Loucy (cell line): ENCODE data around the gene COL5A1.

ENCODE experiments used
- H2AFZ ChIP-seq: fragments of 200-600 bp; sonication (generic); 2 replicates; pipeline ENCODE4 v1.6.0; 2016; ENCODE audit warnings: antibody characterized with exemption, mild to moderate bottlenecking, low read length, moderate library complexity
- H3F3A ChIP-seq: fragments of 200-600 bp; 2 replicates; pipeline ENCODE4 v1.6.0; 2016; ENCODE audit warnings: antibody characterized with exemption, low read depth, mild to moderate bottlenecking
- H3K27me3 ChIP-seq: fragments of 200-600 bp; sonication (generic); 2 replicates; pipeline ENCODE4 v1.6.1; 2014; ENCODE audit warnings: low read length, mild to moderate bottlenecking; ENCODE audit not compliant: insufficient read depth, poor library complexity, severe bottlenecking
- H3K36me3 ChIP-seq: fragments of 200-600 bp; sonication (generic); 2 replicates; pipeline ENCODE4 v1.6.1; 2016; ENCODE audit warnings: low read length; ENCODE audit not compliant: insufficient read depth
- H3K4me1 ChIP-seq: fragments of 200-600 bp; sonication (generic); 2 replicates; pipeline ENCODE4 v1.5.1; 2014; ENCODE audit warnings: low read length, mild to moderate bottlenecking; ENCODE audit not compliant: insufficient read depth, poor library complexity, severe bottlenecking
- H3K4me2 ChIP-seq: fragments of 200-600 bp; sonication (generic); 2 replicates; pipeline ENCODE4 v1.6.0; 2014; ENCODE audit warnings: antibody characterized with exemption, low read length, low read depth, mild to moderate bottlenecking; ENCODE audit not compliant: poor library complexity, severe bottlenecking
- H3K4me3 ChIP-seq: fragments of 200-600 bp; sonication (generic); 2 replicates; pipeline ENCODE4 v1.5.1; 2014; ENCODE audit warnings: low read length, mild to moderate bottlenecking, mixed read lengths; ENCODE audit not compliant: poor library complexity, severe bottlenecking
- H3K79me2 ChIP-seq: fragments of 200-600 bp; sonication (generic); 2 replicates; pipeline ENCODE4 v1.6.1; 2014; ENCODE audit warnings: low read length; ENCODE audit not compliant: insufficient read depth
- H3K9ac ChIP-seq: fragments of 200-600 bp; sonication (generic); 2 replicates; pipeline ENCODE4 v1.6.0; 2014; ENCODE audit warnings: mild to moderate bottlenecking, low read depth, low read length, moderate library complexity; ENCODE audit not compliant: poor library complexity, severe bottlenecking
- H3K9me2 ChIP-seq: fragments of 200-600 bp; sonication (generic); replicated peaks from 2 replicates; pipeline ENCODE4 v1.6.1; 2016; ENCODE audit warnings: low read depth, low read length, mixed read lengths
- H3K9me3 ChIP-seq: fragments of 200-600 bp; sonication (generic); 2 replicates; pipeline ENCODE4 v1.6.1; 2014; ENCODE audit warnings: mild to moderate bottlenecking, antibody characterized with exemption, low read length, low read depth; ENCODE audit not compliant: insufficient read depth
- H4K20me1 ChIP-seq: fragments of 200-600 bp; sonication (generic); 2 replicates; pipeline ENCODE4 v1.6.0; 2014; ENCODE audit warnings: antibody characterized with exemption, low read length, mild to moderate bottlenecking; ENCODE audit not compliant: insufficient read depth, poor library complexity, severe bottlenecking
- CTCF ChIP-seq: fragments of 200-600 bp; sonication (generic); conservative IDR thresholded peaks from 2 replicates; pipeline ENCODE4 v1.5.1; 2014; ENCODE audit warnings: mild to moderate bottlenecking, antibody characterized with exemption, low read length
- EZH2phosphoT487 ChIP-seq: fragments of 200-600 bp; IDR thresholded peaks from 2 replicates; pipeline ENCODE4 v1.6.1; 2018; ENCODE audit warnings: antibody characterized with exemption, mild to moderate bottlenecking, moderate library complexity, borderline replicate concordance

The COL5A1 gene

GRCh38 chr9:134853893-134854292 is 212.3 kb downstream of the COL5A1 start:
- no peak overlapping the region for H3K9ac ChIP-seq
- H4K20me1 ChIP-seq, result no peaks in the 10 kb centered on the region
- peaks cover 2% of the 10 kb centered on the region; the same call in 1 of the 2 replicates for H3K9me3 ChIP-seq
- no peaks in the 10 kb centered on the region for H3K36me3 ChIP-seq
- no peaks in the 10 kb centered on the region for H3K79me2 ChIP-seq
- no peaks in the 10 kb centered on the region for H3F3A ChIP-seq
- H3K27me3 ChIP-seq, result no peaks in the 10 kb centered on the region
- no peak overlapping the region for H3K4me2 ChIP-seq
- H2AFZ ChIP-seq, result no peak overlapping the region
- H3K4me3 ChIP-seq, result no peak overlapping the region
- TF ChIP-seq EZH2phosphoT487, result no peak
- no peak for TF ChIP-seq CTCF
- no peaks in the 10 kb centered on the region for H3K4me1 ChIP-seq
- no peaks in the 10 kb centered on the region for H3K9me2 ChIP-seq

- Histone ChIP-seq H3K9ac (no peak overlapping the region), H3K4me1 (no peaks in the 10 kb centered on the region), H2AFZ (no peak overlapping the region), H3K4me2 (no peak overlapping the region), H3F3A (no peaks in the 10 kb centered on the region), H3K79me2 (no peaks in the 10 kb centered on the region), H3K9me2 (no peaks in the 10 kb centered on the region), H3K36me3 (no peaks in the 10 kb centered on the region), H3K4me3 (no peak overlapping the region), H3K27me3 (no peaks in the 10 kb centered on the region), H4K20me1 (no peaks in the 10 kb centered on the region), H3K9me3 (peaks cover 2% of the 10 kb centered on the region; the same call in 1 of the 2 replicates)
- TF ChIP-seq CTCF (no peak), EZH2phosphoT487 (no peak)
These were observed 213.0 kb downstream of the COL5A1 start for GRCh38 chr9:134854541-134854981.

GRCh38 chr9:134855231-134855899 is 213.8 kb downstream of the COL5A1 start:
- no peaks in the 10 kb centered on the region for H3K27me3 ChIP-seq
- TF ChIP-seq CTCF, result no peak
- no peak for TF ChIP-seq EZH2phosphoT487

More at GRCh38 chr9:134855231-134855899, 213.8 kb downstream of the COL5A1 start:
- no peaks in the 10 kb centered on the region for H3K79me2 ChIP-seq
- H3K36me3 ChIP-seq, result no peaks in the 10 kb centered on the region
- H3K4me2 ChIP-seq, result no peak overlapping the region
- no peaks in the 10 kb centered on the region for H3K9me2 ChIP-seq
- H3K9ac ChIP-seq, result no peak overlapping the region
- no peaks in the 10 kb centered on the region for H3K4me1 ChIP-seq
- H4K20me1 ChIP-seq, result no peaks in the 10 kb centered on the region
- no peaks in the 10 kb centered on the region for H3F3A ChIP-seq
- peaks cover 2% of the 10 kb centered on the region; the same call in 1 of the 2 replicates for H3K9me3 ChIP-seq
- H3K4me3 ChIP-seq, result no peak overlapping the region
- no peak overlapping the region for H2AFZ ChIP-seq
